GM06990 (cell line): ENCODE data around the gene SERINC5.

Experiments
- DNase-seq: peaks from one replicate; pipeline ENCODE4 v3.0.0-alpha.2; 2011; ENCODE audit not compliant: insufficient read length; ENCODE audit errors: extremely low read depth
- H3K27me3 ChIP-seq: replicated peaks from 2 replicates; pipeline ENCODE4 v1.6.0; 2011; ENCODE audit warnings: low read length; ENCODE audit not compliant: control insufficient read depth, insufficient read depth
- H3K36me3 ChIP-seq: 2 replicates; pipeline ENCODE4 v1.5.1; 2011; ENCODE audit warnings: low read length; ENCODE audit not compliant: control insufficient read depth, insufficient read depth
- H3K4me3 ChIP-seq: replicated peaks from 2 replicates; pipeline ENCODE4 v1.5.1; 2011; ENCODE audit warnings: low read depth, mild to moderate bottlenecking, control low read depth, low read length
- TF ChIP-seq, protein P1 (sequence below): IDR thresholded peaks from 2 replicates; pipeline ENCODE4 v1.5.1; 2011; ENCODE audit warnings: low read length, control low read depth, mild to moderate bottlenecking, inconsistent platforms; ENCODE audit not compliant: insufficient read depth, poor library complexity, severe bottlenecking

Gene SERINC5

DNA sequence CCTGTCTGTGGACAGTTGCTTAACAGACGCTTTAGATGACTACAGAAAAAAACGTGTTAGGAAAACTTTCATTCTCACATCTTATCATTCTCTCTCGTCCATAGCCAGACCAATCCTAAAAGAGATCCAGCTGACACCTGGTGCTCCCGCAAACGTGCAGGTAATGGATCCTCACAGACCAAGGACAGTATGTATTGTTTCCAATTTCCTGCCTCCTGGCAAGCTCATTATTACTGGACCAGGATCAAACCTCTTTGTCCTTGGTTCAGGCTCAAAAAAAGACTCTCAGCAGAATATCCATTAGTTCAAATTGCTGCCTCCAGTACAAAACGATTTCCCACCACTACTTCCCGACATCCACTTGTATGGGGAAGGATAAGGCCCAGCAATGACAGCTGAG lies 62.4 kb downstream of the SERINC5 start:
- DNase-seq = no peak
- TF ChIP-seq, protein P1, sequence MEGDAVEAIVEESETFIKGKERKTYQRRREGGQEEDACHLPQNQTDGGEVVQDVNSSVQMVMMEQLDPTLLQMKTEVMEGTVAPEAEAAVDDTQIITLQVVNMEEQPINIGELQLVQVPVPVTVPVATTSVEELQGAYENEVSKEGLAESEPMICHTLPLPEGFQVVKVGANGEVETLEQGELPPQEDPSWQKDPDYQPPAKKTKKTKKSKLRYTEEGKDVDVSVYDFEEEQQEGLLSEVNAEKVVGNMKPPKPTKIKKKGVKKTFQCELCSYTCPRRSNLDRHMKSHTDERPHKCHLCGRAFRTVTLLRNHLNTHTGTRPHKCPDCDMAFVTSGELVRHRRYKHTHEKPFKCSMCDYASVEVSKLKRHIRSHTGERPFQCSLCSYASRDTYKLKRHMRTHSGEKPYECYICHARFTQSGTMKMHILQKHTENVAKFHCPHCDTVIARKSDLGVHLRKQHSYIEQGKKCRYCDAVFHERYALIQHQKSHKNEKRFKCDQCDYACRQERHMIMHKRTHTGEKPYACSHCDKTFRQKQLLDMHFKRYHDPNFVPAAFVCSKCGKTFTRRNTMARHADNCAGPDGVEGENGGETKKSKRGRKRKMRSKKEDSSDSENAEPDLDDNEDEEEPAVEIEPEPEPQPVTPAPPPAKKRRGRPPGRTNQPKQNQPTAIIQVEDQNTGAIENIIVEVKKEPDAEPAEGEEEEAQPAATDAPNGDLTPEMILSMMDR = no peak

DNA sequence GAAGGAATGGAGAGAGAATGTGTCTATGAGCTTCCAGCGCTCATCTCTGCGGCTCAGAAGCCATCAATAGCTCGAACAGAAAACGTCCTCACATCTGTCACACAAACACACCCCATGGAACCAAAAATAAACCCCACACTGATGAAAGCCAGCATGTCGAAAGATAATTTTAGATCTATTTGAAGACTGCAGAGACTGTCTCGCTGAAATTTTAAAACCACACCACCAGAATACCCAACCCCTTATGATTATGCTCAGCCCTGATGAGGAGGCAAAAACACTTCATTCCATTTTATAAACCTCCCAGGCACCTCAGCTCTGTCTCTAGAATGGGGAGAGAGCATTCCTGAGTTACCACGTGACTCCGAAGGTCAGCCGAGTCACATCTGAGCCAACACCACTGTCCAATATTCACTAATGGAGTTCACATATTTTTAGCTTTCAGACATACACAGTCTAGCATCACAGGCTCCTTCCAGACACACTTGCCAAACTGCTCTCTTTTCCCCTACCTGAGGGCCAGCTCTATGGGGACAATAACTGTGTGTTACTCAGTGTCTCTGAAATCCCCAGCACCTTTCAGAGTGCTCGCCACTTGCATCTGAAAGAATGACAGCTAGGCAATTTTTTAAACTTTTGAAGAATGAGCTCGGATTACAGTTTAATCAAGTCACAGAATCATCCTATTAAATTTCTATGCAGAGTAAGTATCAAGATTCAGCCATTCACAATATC lies 63.2 kb downstream of the SERINC5 start:
- TF ChIP-seq, protein P1 = no peak
- no peak for DNase-seq
- H3K36me3 ChIP-seq = no peaks in the 10 kb centered on the region
- H3K27me3 ChIP-seq = no peaks in the 10 kb centered on the region
- H3K4me3 ChIP-seq = no peak overlapping the region

More for the DNA sequence above, 62.4 kb downstream of the SERINC5 start:
- Histone ChIP-seq H3K27me3 (no peaks in the 10 kb centered on the region), H3K36me3 (no peaks in the 10 kb centered on the region), H3K4me3 (no peak overlapping the region)

DNA sequence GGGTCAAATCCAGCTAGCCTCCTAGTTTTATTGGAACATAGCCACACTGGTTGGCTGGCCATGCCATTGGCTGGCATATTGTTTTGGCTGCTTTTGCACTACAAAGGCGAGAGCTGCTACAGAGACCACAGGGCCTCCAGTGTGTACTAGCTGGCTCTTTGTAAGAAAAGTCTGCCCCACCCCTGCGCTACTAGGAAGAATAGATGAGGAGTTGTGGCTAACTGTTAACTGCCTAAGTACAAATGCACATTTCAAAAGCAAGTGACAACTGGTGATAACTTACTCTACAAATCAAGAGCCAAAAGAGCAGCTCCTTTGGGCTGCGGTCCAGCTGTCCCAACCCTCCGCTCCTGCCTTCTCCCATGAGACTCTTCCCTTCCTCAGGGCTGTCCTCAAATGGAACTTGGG lies 63.9 kb downstream of the SERINC5 start:
- TF ChIP-seq, protein P1 = no peak
- H3K27me3 ChIP-seq = no peaks in the 10 kb centered on the region
- H3K4me3 ChIP-seq = no peak overlapping the region
- DNase-seq = no peak
- H3K36me3 ChIP-seq = no peaks in the 10 kb centered on the region

DNA sequence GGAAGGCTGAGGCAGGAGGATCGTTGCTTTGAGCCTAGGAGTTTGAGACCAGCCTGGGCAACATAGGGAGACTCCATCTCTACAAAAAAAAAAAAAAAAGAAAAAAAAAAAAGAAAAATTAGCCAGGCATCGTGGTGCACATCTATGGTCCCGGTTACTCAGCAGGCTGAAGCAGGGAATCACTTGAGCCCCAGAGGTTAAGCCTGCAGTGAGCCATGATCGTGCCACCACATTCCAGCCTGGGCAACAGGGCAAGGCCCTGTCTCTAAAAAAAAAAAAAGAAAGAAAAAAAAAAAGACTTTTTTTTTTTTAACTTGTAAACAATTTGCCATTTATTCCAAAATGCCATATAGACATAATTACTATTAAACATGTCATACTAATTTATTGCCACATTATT lies 64.5 kb downstream of the SERINC5 start:
- no peaks in the 10 kb centered on the region for H3K36me3 ChIP-seq
- TF ChIP-seq, protein P1 = no peak
- DNase-seq = no peak
- no peak overlapping the region for H3K4me3 ChIP-seq
- no peaks in the 10 kb centered on the region for H3K27me3 ChIP-seq

DNA sequence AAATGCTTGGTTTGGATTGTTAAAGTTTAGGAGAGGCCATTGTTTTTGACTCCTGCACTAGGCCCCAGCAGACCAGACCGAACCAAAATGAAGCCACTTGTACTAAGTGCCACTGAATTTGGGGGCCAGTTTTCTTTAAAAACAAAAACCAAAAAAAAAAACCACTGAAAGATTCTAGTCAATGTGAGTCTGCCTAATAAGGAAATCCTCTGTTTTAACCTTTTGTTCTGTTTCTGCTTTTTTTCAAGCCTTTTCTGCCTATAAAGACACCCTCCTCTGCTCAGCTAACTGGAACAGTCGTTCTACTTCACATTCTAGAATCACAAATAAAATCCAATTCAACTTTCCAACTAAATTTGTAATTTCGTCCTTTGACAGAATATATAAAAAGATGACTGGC lies 64.9 kb downstream of the SERINC5 start:
- Histone ChIP-seq H3K4me3 (no peak overlapping the region), H3K27me3 (no peaks in the 10 kb centered on the region), H3K36me3 (no peaks in the 10 kb centered on the region)
- TF ChIP-seq, protein P1 = no peak
- DNase-seq = no peak

DNA sequence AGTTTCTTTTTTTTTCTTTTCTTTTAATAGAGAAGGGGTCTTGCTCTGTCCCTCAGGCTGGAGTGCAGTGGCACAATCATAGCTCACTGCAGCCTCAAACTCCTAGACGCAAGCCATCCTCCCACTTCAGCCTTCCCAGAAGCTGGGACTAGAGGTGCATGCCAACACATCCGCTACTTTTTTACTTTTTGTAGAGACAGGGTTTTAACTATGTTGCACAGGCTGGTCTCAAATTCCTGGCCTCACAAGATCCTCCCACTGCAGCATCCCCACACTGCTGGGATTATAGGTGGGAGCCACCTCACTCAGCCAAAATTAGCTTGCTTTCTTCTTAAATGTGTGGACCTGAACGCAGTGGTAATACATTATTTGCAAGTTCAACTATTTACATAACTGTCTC lies 66.1 kb downstream of the SERINC5 start:
- no peak overlapping the region for H3K4me3 ChIP-seq
- H3K27me3 ChIP-seq = no peaks in the 10 kb centered on the region
- H3K36me3 ChIP-seq = no peaks in the 10 kb centered on the region
- TF ChIP-seq, protein P1 = no peak
- no peak for DNase-seq
